IPS-NIHi7 (cell line): ENCODE data around the gene CYP2S1.
A peak's percentile ranks its signal among the peaks of the same experiment; 100 is the strongest.
"Not testable (repeated sequence)": the region's sequence is repeated elsewhere in the genome, so short reads cannot be mapped to it uniquely, and the experiment has no call there.

Experiments used
- DNase-seq: peaks from one replicate; pipeline ENCODE4 v3.0.0; 2012; ENCODE audit warnings: mixed read lengths; ENCODE audit errors: extremely low spot score

CYP2S1 gene

GRCh38 chr19:41226053-41226873 is 33.2 kb downstream of the CYP2S1 start:
- DNase-seq: peak; percentile 70

DNA sequence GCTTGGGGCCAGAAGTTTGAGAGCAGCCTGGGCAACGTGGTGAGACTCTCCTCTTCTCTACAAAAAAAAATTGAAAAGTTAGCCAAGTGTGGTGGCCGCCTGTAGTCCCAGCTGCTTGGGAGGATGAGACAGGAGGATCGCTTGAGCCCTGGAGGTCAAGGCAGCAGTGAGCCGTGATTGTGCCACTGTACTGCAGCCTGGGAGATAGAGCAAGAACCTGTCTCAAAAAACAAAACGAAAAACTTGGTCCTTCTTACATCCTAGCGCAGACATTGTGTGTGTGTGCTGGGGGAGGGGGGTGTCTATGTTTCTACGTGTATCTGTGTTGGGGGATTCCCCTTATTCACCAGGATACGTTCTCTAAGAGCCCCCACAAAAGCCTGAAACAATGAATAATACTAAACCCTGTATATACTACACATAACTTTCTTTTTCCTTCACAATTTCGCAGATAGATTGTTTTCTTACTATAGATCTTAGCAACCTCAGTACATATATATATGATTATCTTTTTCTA is 33.9 kb downstream of the CYP2S1 start:
- no peak for DNase-seq

GRCh38 chr19:41228486-41228885 is 35.5 kb downstream of the CYP2S1 start:
- no peak for DNase-seq

DNA sequence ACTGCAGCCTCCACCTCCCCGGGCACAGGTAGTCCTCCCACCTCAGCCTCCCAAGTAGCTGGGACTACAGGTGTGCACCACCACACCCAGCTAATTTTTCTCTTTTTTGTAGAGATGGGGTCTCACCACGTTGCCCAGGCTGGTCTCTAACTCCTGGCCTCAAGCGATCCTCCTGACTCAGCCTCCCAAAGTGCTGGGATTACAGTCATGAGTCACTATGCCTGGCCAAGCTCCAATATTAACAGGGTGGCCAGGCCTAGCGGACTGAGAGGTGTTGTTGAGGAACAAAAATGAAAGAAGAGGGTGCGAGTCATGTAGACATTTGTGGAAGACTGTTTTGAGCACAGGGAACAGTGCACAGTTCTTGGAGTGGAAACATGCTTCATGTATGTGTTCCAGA is 36.3 kb downstream of the CYP2S1 start:
- not testable (repeated sequence) for DNase-seq

GRCh38 chr19:41230067-41230857 is 37.2 kb downstream of the CYP2S1 start:
- no peak for DNase-seq

DNA sequence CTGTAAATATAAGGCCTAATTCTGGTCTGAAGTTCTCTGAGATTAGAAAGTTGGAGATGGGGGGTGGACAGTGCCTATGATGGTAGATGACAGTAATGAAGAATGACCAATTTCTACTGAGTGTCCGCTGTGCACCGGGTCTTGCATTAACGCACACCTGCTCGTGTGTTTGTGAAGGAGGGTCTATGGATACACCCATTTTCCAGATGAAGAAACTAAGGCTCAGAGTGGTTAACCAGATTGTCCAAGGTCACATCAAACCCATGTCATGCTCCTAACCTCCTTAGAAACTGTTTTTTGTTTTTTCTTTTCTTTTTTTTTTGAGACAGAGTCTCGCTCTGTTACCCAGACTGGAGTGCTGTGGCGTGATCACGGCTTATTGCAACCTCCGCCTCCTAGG is 39.7 kb downstream of the CYP2S1 start:
- no peak for DNase-seq

DNA sequence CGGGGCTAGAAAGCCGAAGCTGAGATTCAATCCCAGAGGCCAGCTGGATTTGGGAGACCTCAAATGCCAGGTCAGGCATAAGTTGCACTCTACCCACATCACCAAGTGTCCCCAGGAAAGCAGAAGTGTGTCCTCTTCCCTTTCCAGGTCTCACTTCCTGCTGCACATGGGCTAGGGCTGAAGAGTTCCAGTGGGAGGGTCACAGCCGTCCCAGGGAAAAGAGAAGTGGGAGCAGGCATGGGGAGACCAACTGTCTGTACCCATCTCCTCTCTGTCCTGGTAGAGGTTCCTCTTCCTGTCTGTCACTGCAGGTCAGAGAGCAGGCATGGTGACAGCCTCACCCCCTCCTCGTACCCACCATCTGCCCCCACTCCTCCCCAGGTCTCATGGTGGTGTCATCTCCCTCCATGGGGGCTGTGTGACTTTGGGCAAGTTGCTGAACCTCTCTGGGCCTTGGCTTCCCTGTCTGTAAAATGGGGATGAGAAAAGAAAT is 40.8 kb downstream of the CYP2S1 start:
- DNase-seq: no peak

DNA sequence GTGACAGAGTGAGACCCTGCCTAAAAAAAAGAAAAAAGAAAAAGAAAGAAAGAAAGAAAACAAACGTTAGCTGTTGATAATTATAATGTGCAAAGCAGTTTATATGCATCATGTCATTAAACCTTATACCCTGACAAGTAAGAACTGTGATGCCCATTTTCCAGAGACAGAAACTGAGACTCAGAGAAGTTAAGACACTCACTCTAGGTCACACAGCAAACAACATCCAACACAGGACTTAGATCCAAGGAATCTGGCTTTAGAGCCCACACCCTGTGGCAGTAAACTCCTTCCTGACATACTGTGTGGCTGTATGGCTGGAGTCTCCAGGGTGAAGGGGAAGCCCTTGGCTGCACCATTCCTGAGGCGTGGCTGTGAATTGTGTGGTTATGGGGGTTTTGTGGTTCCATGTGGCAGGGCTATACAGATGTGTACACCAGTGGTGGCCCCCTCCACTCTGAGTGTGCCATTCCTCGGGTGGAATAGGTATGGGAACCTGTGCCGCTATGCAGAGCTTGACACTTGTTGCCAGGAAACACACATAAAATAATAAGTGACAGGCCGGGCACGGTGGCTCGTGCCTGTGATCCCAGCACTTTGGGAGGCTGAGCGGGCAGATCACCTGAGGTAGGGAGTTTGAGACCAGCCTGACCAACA is 41.6 kb downstream of the CYP2S1 start:
- DNase-seq: no peak

- DNase-seq: no peak
These were observed 42.5 kb downstream of the CYP2S1 start for GRCh38 chr19:41235480-41235879.

DNA sequence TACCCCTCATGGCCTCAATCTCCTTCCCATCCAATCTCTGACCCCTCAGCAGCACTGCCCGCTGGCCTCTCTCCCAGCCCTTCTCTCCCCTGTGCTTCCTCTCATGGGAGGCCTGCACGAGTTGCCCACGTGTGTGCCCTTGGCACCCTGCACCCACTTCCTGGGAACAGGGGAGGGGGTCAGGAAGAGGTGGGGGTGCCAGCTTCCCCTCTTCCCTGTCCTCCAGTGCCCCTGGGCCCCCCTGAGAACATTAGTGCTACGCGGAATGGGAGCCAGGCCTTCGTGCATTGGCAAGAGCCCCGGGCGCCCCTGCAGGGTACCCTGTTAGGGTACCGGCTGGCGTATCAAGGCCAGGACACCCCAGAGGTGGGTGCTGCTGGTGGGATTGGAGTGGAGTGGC is 45.2 kb downstream of the CYP2S1 start:
- DNase-seq: no peak

GRCh38 chr19:41239363-41239762 is 46.3 kb downstream of the CYP2S1 start:
- DNase-seq: no peak

DNA sequence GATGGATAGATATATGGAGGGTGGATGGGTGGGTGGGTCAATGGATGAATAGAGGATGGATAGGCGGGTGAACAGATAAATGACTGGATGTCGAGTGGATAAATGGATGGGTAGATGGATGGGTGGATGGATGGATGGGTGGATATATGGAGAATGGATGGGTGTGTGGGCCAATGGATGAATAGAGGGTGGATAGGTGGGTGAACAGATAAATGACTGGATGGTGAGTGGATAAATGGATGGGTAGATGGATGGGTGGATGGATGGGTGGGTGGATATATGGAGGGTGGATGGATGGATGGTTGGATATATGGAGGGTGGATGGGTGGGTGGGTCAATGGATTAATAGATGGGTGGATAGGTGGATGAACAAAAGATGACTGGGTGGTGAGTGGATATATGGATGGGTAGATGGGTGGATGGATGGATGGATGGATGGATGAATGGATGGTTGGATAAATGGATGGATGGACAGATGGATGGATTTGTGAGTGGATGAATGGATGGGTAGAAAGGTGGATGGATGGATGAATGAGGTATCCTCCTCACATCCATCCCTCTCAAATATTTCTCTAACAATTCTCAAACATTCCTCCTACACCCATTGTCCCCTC is 47.0 kb downstream of the CYP2S1 start:
- DNase-seq: no peak

GRCh38 chr19:41241859-41242258 is 48.8 kb downstream of the CYP2S1 start:
- DNase-seq: no peak

DNA sequence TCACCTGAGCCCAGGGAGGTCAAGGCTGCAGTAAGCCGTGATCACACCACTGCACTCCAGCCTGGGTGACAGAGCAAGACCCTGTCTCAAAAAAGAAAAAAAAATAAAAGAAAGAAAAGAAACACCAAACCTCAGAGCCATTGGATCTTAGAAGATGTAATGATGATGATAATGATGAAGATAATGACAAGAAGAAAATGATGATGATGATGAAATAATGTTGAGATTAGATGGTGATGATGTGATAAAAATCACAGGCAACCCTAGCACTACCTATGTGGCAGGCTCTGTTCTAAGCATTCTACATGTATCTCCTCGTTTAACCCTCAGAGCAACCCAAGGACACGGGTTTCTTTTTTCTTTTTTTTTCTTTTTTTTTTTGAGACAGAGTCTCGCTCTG is 51.1 kb downstream of the CYP2S1 start:
- DNase-seq: no peak

- no peak for DNase-seq
These were observed 52.8 kb downstream of the CYP2S1 start for GRCh38 chr19:41245843-41246242.

DNA sequence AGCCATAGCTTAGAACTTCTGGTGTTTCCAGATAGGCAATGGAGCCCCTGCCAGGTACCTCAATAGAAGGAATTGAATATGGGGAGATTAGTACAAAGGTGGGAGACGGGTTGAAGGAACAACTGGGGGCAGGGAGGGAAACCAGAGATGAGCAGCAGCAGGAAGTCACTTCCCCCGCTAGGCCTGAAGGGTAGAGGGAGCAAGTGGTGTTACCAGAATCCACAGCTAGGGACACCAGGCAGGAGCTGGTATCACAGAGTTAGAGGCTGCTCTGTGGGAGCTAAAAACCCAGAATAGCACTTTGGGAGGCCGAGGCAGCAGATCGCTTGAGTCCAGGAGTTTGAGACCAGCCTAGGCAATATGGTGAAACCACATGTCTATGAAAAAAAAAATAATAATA is 55.9 kb downstream of the CYP2S1 start:
- peak; percentile 29 for DNase-seq

- DNase-seq: peak; percentile 36
These were observed 56.8 kb downstream of the CYP2S1 start for GRCh38 chr19:41249707-41250423.

GRCh38 chr19:41253660-41254059 is 60.6 kb downstream of the CYP2S1 start:
- DNase-seq: no peak

- no peak for DNase-seq
These were observed 62.2 kb downstream of the CYP2S1 start for GRCh38 chr19:41255171-41255570.
